B cell (primary cell): ENCODE results near the gene EEF1AKMT4. TPM values are rescaled to one million over a fixed set of nuclear protein-coding genes. Genes with fewer than 3 reads are reported as not detected.

Source experiments
- ATAC-seq: fragments of 200-7000 bp; cut with Tn5 transposase; one replicate; pipeline ENCODE4 v1.10.0; 2021; ENCODE audit warnings: low read depth, mild to moderate bottlenecking, moderate number of reproducible peaks, moderate library complexity
- CTCF ChIA-PET: fragments of 350-600 bp; sonication (Branson Sonifier 250); formaldehyde crosslinking; loops from one replicate; lab custom pipeline; 2021; ENCODE audit warnings: antibody characterized with exemption, inconsistent platforms; lab: Charles Lee
- POLR2A ChIA-PET: fragments of 350-600 bp; sonication (Branson Sonifier 250); formaldehyde crosslinking; loops from one replicate; lab custom pipeline; 2021; ENCODE audit warnings: antibody characterized with exemption; lab: Charles Lee
- DNase-seq: peaks from one replicate; pipeline ENCODE4 v3.0.0; 2013
- H2AFZ ChIP-seq: 2 replicates; pipeline ENCODE4 v1.6.1; 2012; ENCODE audit warnings: mild to moderate bottlenecking, low read depth, low read length; ENCODE audit not compliant: insufficient read depth, poor library complexity, severe bottlenecking
- H3K27ac ChIP-seq, 2 donors: 1 replicate in 1 of 2; 2 replicates in 1 of 2; pipeline ENCODE4 v1.5.1; 2012 to 2013; ENCODE audit warnings: low read length in 2 of 2, mild to moderate bottlenecking in 2 of 2, moderate library complexity in 1 of 2
- H3K27me3 ChIP-seq, 4 experiments: fragments of 200-600 bp in 1 of 4; sonication (generic) in 1 of 4; replicated peaks in 1 of 4; 1 replicate in 2 of 4; 2 replicates in 2 of 4; pipeline versions ENCODE4 v1.6.1 to v1.7.0; 2013 to 2016; ENCODE audit warnings: low read length in 3 of 4, mild to moderate bottlenecking in 2 of 4, mixed read lengths in 1 of 4, moderate library complexity in 1 of 4; ENCODE audit not compliant: insufficient read depth in 4 of 4, control insufficient read depth in 3 of 4; ENCODE audit errors: control extremely low read depth in 1 of 4
- H3K36me3 ChIP-seq, 2 experiments: replicated peaks in 1 of 2; 1 replicate in 1 of 2; 2 replicates in 1 of 2; pipeline versions ENCODE4 v1.6.1 to v1.7.1; 2013; ENCODE audit warnings: low read length in 1 of 2; ENCODE audit not compliant: insufficient read depth in 2 of 2, control insufficient read depth in 1 of 2; ENCODE audit errors: control extremely low read depth in 1 of 2, extremely low read depth in 1 of 2
- H3K4me1 ChIP-seq, 2 donors: fragments of 200-600 bp in 1 of 2; sonication (generic) in 1 of 2; 1 replicate in 1 of 2; 2 replicates in 1 of 2; pipeline versions ENCODE4 v1.5.1 to v1.6.1; 2013 to 2017; ENCODE audit warnings: low read length in 2 of 2; ENCODE audit not compliant: control insufficient read depth in 2 of 2, insufficient read depth in 2 of 2
- H3K4me2 ChIP-seq: replicated peaks from 2 replicates; pipeline ENCODE3; 2012; ENCODE audit warnings: mild to moderate bottlenecking, low read depth, low read length; ENCODE audit not compliant: poor library complexity, severe bottlenecking
- H3K4me3 ChIP-seq, 5 experiments: fragments of 200-600 bp in 1 of 5; sonication (generic) in 1 of 5; 1 replicate in 3 of 5; 2 replicates in 2 of 5; pipeline versions ENCODE4 v1.5.1 to v1.7.0; 2011 to 2016; ENCODE audit warnings: low read length in 4 of 5, mild to moderate bottlenecking in 4 of 5, low read depth in 2 of 5, control low read depth in 1 of 5, moderate library complexity in 1 of 5; ENCODE audit not compliant: insufficient read depth in 1 of 5; ENCODE audit errors: control extremely low read depth in 1 of 5, extremely low read depth in 1 of 5
- H3K79me2 ChIP-seq: fragments of 200-600 bp; sonication (generic); one replicate; pipeline ENCODE4 v1.6.0; 2016; ENCODE audit warnings: low read length; ENCODE audit not compliant: control insufficient read depth, insufficient read depth
- H3K9ac ChIP-seq: fragments of 200-600 bp; sonication (generic); 2 replicates; pipeline ENCODE4 v1.6.1; 2017; ENCODE audit warnings: mild to moderate bottlenecking, low read length, moderate library complexity
- H3K9me3 ChIP-seq, 3 donors: one replicate each; pipeline versions ENCODE4 v1.6.1 to v1.7.1; 2013; ENCODE audit warnings: low read length in 2 of 3; ENCODE audit not compliant: control insufficient read depth in 2 of 3, insufficient read depth in 1 of 3; ENCODE audit errors: control extremely low read depth in 1 of 3
- H4K20me1 ChIP-seq: 2 replicates; pipeline ENCODE4 v1.6.0; 2012; ENCODE audit warnings: mild to moderate bottlenecking, low read length; ENCODE audit not compliant: insufficient read depth, control insufficient read depth, poor library complexity, severe bottlenecking
- H3K27ac Mint-ChIP-seq: one replicate; pipeline ENCODE4 v1.8.0; 2021; ENCODE audit warnings: mixed read lengths
- H3K27me3 Mint-ChIP-seq: one replicate; pipeline ENCODE4 v1.8.0; 2021; ENCODE audit warnings: mixed read lengths
- H3K4me1 Mint-ChIP-seq: one replicate; pipeline ENCODE4 v1.8.0; 2021; ENCODE audit warnings: mixed read lengths
- H3K4me3 Mint-ChIP-seq: one replicate; pipeline ENCODE4 v1.8.0; 2021; ENCODE audit warnings: mixed read lengths
- H3K9me3 Mint-ChIP-seq: one replicate; pipeline ENCODE4 v1.8.0; 2022; ENCODE audit warnings: mixed read lengths; ENCODE audit not compliant: insufficient read depth
- CTCF ChIP-seq: fragments of 200-600 bp; IDR thresholded peaks from one replicate; pipeline ENCODE4 v1.8.0; 2022; ENCODE audit warnings: antibody characterized with exemption, mild to moderate bottlenecking
- EZH2 ChIP-seq: IDR thresholded peaks from 2 replicates; pipeline ENCODE4 v1.6.1; 2012; ENCODE audit warnings: borderline replicate concordance, low read depth, mild to moderate bottlenecking, moderate library complexity, low read length; ENCODE audit not compliant: insufficient read depth, poor library complexity, severe bottlenecking
- WGBS: methylation state at CpG from one replicate; pipeline ENCODE4 v1.1.5; 2013; ENCODE audit warnings: missing lambda C conversion rate; ENCODE audit not compliant: insufficient coverage; 5-methylcytosine and 5-hydroxymethylcytosine counted together
- intact Hi-C: fragments of 100-400 bp; cut with micrococcal nuclease; formaldehyde crosslinking; loops from one replicate; pipeline ENCODE4 v1.10.0; 2022
- polyA plus RNA-seq: library from polyadenylated mRNA; depleted of rRNA; stranded (reverse); fragments of >200 nt; gene quantifications from 2 replicates; pipeline ENCODE4 v1.2.3, GENCODE V29; 2012
- total RNA-seq, 2 donors: library from RNA; stranded (reverse); fragments of 120-200 nt in 1 of 2; gene quantifications; 1 replicate in 1 of 2; 2 replicates in 1 of 2; pipeline versions ENCODE4 v1.2.3 to v1.2.4, GENCODE V29; 2013 to 2022

The EEF1AKMT4 gene
- total and polyA plus RNA-seq, 2 donors (not counting 1 experiment from before 2014, with no cell fraction given) = 1.5 to 2.5 TPM

DNA sequence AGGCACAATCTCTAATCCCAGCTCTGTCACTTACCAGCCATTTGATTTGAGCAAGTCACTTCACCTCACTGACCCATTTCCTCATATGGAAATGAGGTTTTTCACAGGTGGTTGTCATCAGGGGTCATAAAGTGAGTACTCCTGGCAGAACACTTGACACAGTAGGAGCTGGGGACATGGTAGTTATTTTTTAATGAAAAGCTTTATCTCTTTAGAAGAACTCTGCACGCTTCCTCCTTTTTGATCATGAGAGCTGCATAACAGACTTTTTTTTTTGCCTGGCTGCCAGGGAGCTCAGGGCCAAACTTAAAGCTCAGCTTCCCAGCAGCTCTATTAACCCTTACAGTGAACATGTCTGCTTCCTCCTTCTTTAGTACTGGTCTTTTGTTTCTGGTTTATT is 11.7 kb upstream of the EEF1AKMT4 start:
- Histone ChIP-seq H3K27me3 (peaks cover 0 to 19% (median 4%) of the 10 kb centered on the region in 4 experiments), H3K36me3 (peaks cover 0 to 9% of the 10 kb centered on the region in 2 experiments), H2AFZ (no peak overlapping the region), H3K9ac (no peak overlapping the region), H3K4me1 (no peaks in the 10 kb centered on the region), H3K4me2 (no peak overlapping the region), H4K20me1 (peaks cover 4% of the 10 kb centered on the region), H3K27ac (no peak overlapping the region), H3K9me3 (no peaks in the 10 kb centered on the region), H3K79me2 (no peaks in the 10 kb centered on the region), H3K4me3 (no peak overlapping the region)
- CTCF ChIA-PET = interaction anchor here (0.9 to 3.9 kb wide), 3 partner anchors 10 to 54 kb away, joined by 3 to 22 read pairs (median 9); partner anchors contain the start of gene EEF1AKMT4
- Mint-ChIP-seq H3K9me3 (no peaks in the 10 kb centered on the region), H3K4me3 (no peak overlapping the region), H3K4me1 (no peaks in the 10 kb centered on the region), H3K27ac (no peak overlapping the region), H3K27me3 (peaks cover 7% of the 10 kb centered on the region)
- POLR2A ChIA-PET = no interaction called here
- WGBS = no CpG with 5 or more reads among the region's 1 CpG
- no peak for ATAC-seq
- intact Hi-C loops = no loop called here
- no peak for DNase-seq
- TF ChIP-seq EZH2 (no peak), CTCF (no peak)

DNA sequence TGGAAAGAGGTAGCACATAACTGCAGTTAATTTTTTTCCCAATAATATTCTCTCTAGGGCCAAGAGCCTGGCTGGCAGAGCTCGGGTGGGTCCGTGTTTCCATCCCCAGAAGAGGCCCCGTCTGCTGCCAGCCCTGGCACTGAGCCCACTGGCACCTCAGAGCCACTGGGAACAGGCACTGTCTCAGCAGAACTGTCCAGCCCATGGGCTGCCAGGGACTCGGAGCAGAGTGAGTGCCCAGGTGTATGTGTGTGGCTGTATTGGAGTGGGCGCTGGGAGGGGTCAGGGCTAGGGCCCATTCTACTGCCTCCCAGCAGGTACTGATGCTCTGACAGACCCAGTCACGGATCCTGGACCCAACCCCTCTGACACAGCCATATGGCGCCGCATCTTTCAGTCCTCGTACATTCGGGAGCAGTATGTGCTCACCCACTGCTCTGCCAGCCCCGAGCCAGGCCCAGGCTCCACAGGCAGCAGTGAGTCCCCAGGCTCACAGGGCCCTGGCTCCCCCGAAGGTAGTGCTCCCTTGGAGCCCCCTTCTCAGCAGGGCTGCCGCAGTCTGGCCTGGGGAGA is 11.1 kb upstream of the EEF1AKMT4 start:
- CTCF ChIA-PET = interaction anchor here (0.9 to 3.9 kb wide), 3 partner anchors 10 to 54 kb away, joined by 3 to 22 read pairs (median 9); partner anchors contain the start of gene EEF1AKMT4
- intact Hi-C loops = no loop called here
- WGBS = 89% methylated on average over 13 of the region's 13 CpGs
- H3K4me2 ChIP-seq = no peak overlapping the region
- no peak overlapping the region for H3K4me3 ChIP-seq
- POLR2A ChIA-PET = no interaction called here
- peaks cover 4% of the 10 kb centered on the region for H3K27me3 Mint-ChIP-seq
- H4K20me1 ChIP-seq = peaks cover 4% of the 10 kb centered on the region
- H2AFZ ChIP-seq = no peak overlapping the region
- H3K9me3 Mint-ChIP-seq = no peaks in the 10 kb centered on the region
- TF ChIP-seq EZH2 (no peak), CTCF (no peak)
- H3K4me3 Mint-ChIP-seq = no peak overlapping the region
- no peaks in the 10 kb centered on the region for H3K4me1 Mint-ChIP-seq
- no peaks in the 10 kb centered on the region for H3K4me1 ChIP-seq
- no peak overlapping the region for H3K27ac Mint-ChIP-seq
- peaks cover 0 to 13% of the 10 kb centered on the region in 2 experiments for H3K36me3 ChIP-seq
- H3K79me2 ChIP-seq = no peaks in the 10 kb centered on the region
- DNase-seq (no peak), ATAC-seq (no peak)
- no peak overlapping the region for H3K9ac ChIP-seq
- peaks cover 0 to 14% (median 1%) of the 10 kb centered on the region in 4 experiments for H3K27me3 ChIP-seq
- H3K27ac ChIP-seq = no peak overlapping the region
- no peaks in the 10 kb centered on the region for H3K9me3 ChIP-seq
